B cell (primary cell): ENCODE measurements around the gene TNFAIP2. TPM values are rescaled to one million over a fixed set of nuclear protein-coding genes. Genes with fewer than 3 reads are reported as not detected.

Experiments
- ATAC-seq: fragments of 200-7000 bp; cut with Tn5 transposase; one replicate; pipeline ENCODE4 v1.10.0; 2021; ENCODE audit warnings: low read depth, mild to moderate bottlenecking, moderate number of reproducible peaks, moderate library complexity
- CTCF ChIA-PET: fragments of 350-600 bp; sonication (Branson Sonifier 250); formaldehyde crosslinking; loops from one replicate; lab custom pipeline; 2021; ENCODE audit warnings: antibody characterized with exemption, inconsistent platforms; lab: Charles Lee
- POLR2A ChIA-PET: fragments of 350-600 bp; sonication (Branson Sonifier 250); formaldehyde crosslinking; loops from one replicate; lab custom pipeline; 2021; ENCODE audit warnings: antibody characterized with exemption; lab: Charles Lee
- DNase-seq: peaks from one replicate; pipeline ENCODE4 v3.0.0; 2013
- H2AFZ ChIP-seq: 2 replicates; pipeline ENCODE4 v1.6.1; 2012; ENCODE audit warnings: mild to moderate bottlenecking, low read depth, low read length; ENCODE audit not compliant: insufficient read depth, poor library complexity, severe bottlenecking
- H3K27ac ChIP-seq, 2 donors: 1 replicate in 1 of 2; 2 replicates in 1 of 2; pipeline ENCODE4 v1.5.1; 2012 to 2013; ENCODE audit warnings: low read length in 2 of 2, mild to moderate bottlenecking in 2 of 2, moderate library complexity in 1 of 2
- H3K27me3 ChIP-seq, 4 experiments: fragments of 200-600 bp in 1 of 4; sonication (generic) in 1 of 4; replicated peaks in 1 of 4; 1 replicate in 2 of 4; 2 replicates in 2 of 4; pipeline versions ENCODE4 v1.6.1 to v1.7.0; 2013 to 2016; ENCODE audit warnings: low read length in 3 of 4, mild to moderate bottlenecking in 2 of 4, mixed read lengths in 1 of 4, moderate library complexity in 1 of 4; ENCODE audit not compliant: insufficient read depth in 4 of 4, control insufficient read depth in 3 of 4; ENCODE audit errors: control extremely low read depth in 1 of 4
- H3K36me3 ChIP-seq, 2 experiments: replicated peaks in 1 of 2; 1 replicate in 1 of 2; 2 replicates in 1 of 2; pipeline versions ENCODE4 v1.6.1 to v1.7.1; 2013; ENCODE audit warnings: low read length in 1 of 2; ENCODE audit not compliant: insufficient read depth in 2 of 2, control insufficient read depth in 1 of 2; ENCODE audit errors: control extremely low read depth in 1 of 2, extremely low read depth in 1 of 2
- H3K4me1 ChIP-seq, 2 donors: fragments of 200-600 bp in 1 of 2; sonication (generic) in 1 of 2; 1 replicate in 1 of 2; 2 replicates in 1 of 2; pipeline versions ENCODE4 v1.5.1 to v1.6.1; 2013 to 2017; ENCODE audit warnings: low read length in 2 of 2; ENCODE audit not compliant: control insufficient read depth in 2 of 2, insufficient read depth in 2 of 2
- H3K4me2 ChIP-seq: replicated peaks from 2 replicates; pipeline ENCODE3; 2012; ENCODE audit warnings: mild to moderate bottlenecking, low read depth, low read length; ENCODE audit not compliant: poor library complexity, severe bottlenecking
- H3K4me3 ChIP-seq, 5 experiments: fragments of 200-600 bp in 1 of 5; sonication (generic) in 1 of 5; 1 replicate in 3 of 5; 2 replicates in 2 of 5; pipeline versions ENCODE4 v1.5.1 to v1.7.0; 2011 to 2016; ENCODE audit warnings: low read length in 4 of 5, mild to moderate bottlenecking in 4 of 5, low read depth in 2 of 5, control low read depth in 1 of 5, moderate library complexity in 1 of 5; ENCODE audit not compliant: insufficient read depth in 1 of 5; ENCODE audit errors: control extremely low read depth in 1 of 5, extremely low read depth in 1 of 5
- H3K79me2 ChIP-seq: fragments of 200-600 bp; sonication (generic); one replicate; pipeline ENCODE4 v1.6.0; 2016; ENCODE audit warnings: low read length; ENCODE audit not compliant: control insufficient read depth, insufficient read depth
- H3K9ac ChIP-seq: fragments of 200-600 bp; sonication (generic); 2 replicates; pipeline ENCODE4 v1.6.1; 2017; ENCODE audit warnings: mild to moderate bottlenecking, low read length, moderate library complexity
- H3K9me3 ChIP-seq, 3 donors: one replicate each; pipeline versions ENCODE4 v1.6.1 to v1.7.1; 2013; ENCODE audit warnings: low read length in 2 of 3; ENCODE audit not compliant: control insufficient read depth in 2 of 3, insufficient read depth in 1 of 3; ENCODE audit errors: control extremely low read depth in 1 of 3
- H4K20me1 ChIP-seq: 2 replicates; pipeline ENCODE4 v1.6.0; 2012; ENCODE audit warnings: mild to moderate bottlenecking, low read length; ENCODE audit not compliant: insufficient read depth, control insufficient read depth, poor library complexity, severe bottlenecking
- H3K27ac Mint-ChIP-seq: one replicate; pipeline ENCODE4 v1.8.0; 2021; ENCODE audit warnings: mixed read lengths
- H3K27me3 Mint-ChIP-seq: one replicate; pipeline ENCODE4 v1.8.0; 2021; ENCODE audit warnings: mixed read lengths
- H3K4me1 Mint-ChIP-seq: one replicate; pipeline ENCODE4 v1.8.0; 2021; ENCODE audit warnings: mixed read lengths
- H3K4me3 Mint-ChIP-seq: one replicate; pipeline ENCODE4 v1.8.0; 2021; ENCODE audit warnings: mixed read lengths
- H3K9me3 Mint-ChIP-seq: one replicate; pipeline ENCODE4 v1.8.0; 2022; ENCODE audit warnings: mixed read lengths; ENCODE audit not compliant: insufficient read depth
- CTCF ChIP-seq: fragments of 200-600 bp; IDR thresholded peaks from one replicate; pipeline ENCODE4 v1.8.0; 2022; ENCODE audit warnings: antibody characterized with exemption, mild to moderate bottlenecking
- EZH2 ChIP-seq: IDR thresholded peaks from 2 replicates; pipeline ENCODE4 v1.6.1; 2012; ENCODE audit warnings: borderline replicate concordance, low read depth, mild to moderate bottlenecking, moderate library complexity, low read length; ENCODE audit not compliant: insufficient read depth, poor library complexity, severe bottlenecking
- WGBS: methylation state at CpG from one replicate; pipeline ENCODE4 v1.1.5; 2013; ENCODE audit warnings: missing lambda C conversion rate; ENCODE audit not compliant: insufficient coverage; 5-methylcytosine and 5-hydroxymethylcytosine counted together
- intact Hi-C: fragments of 100-400 bp; cut with micrococcal nuclease; formaldehyde crosslinking; loops from one replicate; pipeline ENCODE4 v1.10.0; 2022
- polyA plus RNA-seq: library from polyadenylated mRNA; depleted of rRNA; stranded (reverse); fragments of >200 nt; gene quantifications from 2 replicates; pipeline ENCODE4 v1.2.3, GENCODE V29; 2012
- total RNA-seq, 2 donors: library from RNA; stranded (reverse); fragments of 120-200 nt in 1 of 2; gene quantifications; 1 replicate in 1 of 2; 2 replicates in 1 of 2; pipeline versions ENCODE4 v1.2.3 to v1.2.4, GENCODE V29; 2013 to 2022

The TNFAIP2 gene
- total and polyA plus RNA-seq, 2 donors (not counting 1 experiment from before 2014, with no cell fraction given) = 1.5 to 9.0 TPM

DNA sequence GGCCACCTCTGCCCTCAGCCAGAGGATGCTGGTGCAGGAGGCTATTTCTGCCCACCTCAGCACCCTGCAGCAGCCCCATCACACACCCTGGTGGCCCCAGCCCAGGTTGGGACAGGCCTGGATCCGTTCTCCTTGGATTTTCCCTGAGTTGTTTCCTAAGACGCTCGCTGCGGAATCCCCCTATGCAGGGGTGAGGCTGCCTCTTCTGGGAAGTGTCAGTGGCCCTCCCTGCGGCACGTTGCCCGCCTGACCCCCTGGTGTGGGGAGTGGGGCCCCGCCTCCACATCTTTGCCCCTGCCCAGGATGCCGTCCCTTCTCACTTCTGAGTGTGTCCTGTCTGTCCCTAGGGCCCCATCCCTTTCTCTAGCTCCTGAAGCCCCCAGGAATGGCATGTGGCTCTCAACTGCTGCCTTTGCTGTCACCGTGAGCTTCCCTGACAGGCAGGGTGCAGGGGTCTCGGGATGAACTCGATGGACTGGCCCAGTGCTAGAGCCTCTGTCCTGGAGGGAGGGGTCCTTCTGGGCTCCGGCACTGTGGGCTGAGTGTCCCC, 29.3 kb upstream of the TNFAIP2 start:
- peaks cover 0 to 18% (median 1%) of the 10 kb centered on the region in 4 experiments for H3K27me3 ChIP-seq
- H2AFZ ChIP-seq = no peak overlapping the region
- peaks cover 4% of the 10 kb centered on the region for H3K27me3 Mint-ChIP-seq
- no peaks in the 10 kb centered on the region for H3K36me3 ChIP-seq
- H3K9me3 Mint-ChIP-seq = no peaks in the 10 kb centered on the region
- no peaks in the 10 kb centered on the region for H3K9me3 ChIP-seq
- H3K4me1 Mint-ChIP-seq = peaks cover 2% of the 10 kb centered on the region
- no peak overlapping the region for H3K4me3 ChIP-seq
- H4K20me1 ChIP-seq = no peaks in the 10 kb centered on the region
- no peak for TF ChIP-seq EZH2
- no peak for TF ChIP-seq CTCF
- no peak overlapping the region for H3K4me2 ChIP-seq
- H3K4me3 Mint-ChIP-seq = no peak overlapping the region
- no peak overlapping the region for H3K27ac ChIP-seq
- 93% methylated on average over 9 of the region's 13 CpGs for WGBS
- peaks cover 10 to 15% of the 10 kb centered on the region in 2 donors for H3K4me1 ChIP-seq
- ATAC-seq = no peak
- H3K27ac Mint-ChIP-seq = no peak overlapping the region
- DNase-seq = no peak
- intact Hi-C loops = loop anchor here (5.0 kb wide), 1 partner anchor 502 kb away; the partner anchor contains the start of gene RCOR1
- H3K79me2 ChIP-seq = no peaks in the 10 kb centered on the region
- POLR2A ChIA-PET = no interaction called here
- no peak overlapping the region for H3K9ac ChIP-seq
- CTCF ChIA-PET = interaction anchor here (3.5 kb wide), 1 partner anchor 11 kb away, joined by 40 read pairs; no protein-coding TSS in a partner anchor

GRCh38 chr14:103094406-103095209, 28.7 kb upstream of the TNFAIP2 start, which contains the start of gene EXOC3L4:
TSS of gene EXOC3L4 (plus strand) at chr14:103094725. CDS start at chr14:103100220, 5,495 bp downstream.
- Histone ChIP-seq H3K79me2 (no peaks in the 10 kb centered on the region), H3K4me2 (no peak within 1 kb of the TSS), H3K9ac (no peak within 1 kb of the TSS), H3K4me3 (no peak within 1 kb of the TSS), H3K27me3 (peaks cover 0 to 18% (median 1%) of the 10 kb centered on the region in 4 experiments), H2AFZ (no peak within 1 kb of the TSS), H4K20me1 (no peaks in the 10 kb centered on the region), H3K27ac (no peak within 1 kb of the TSS), H3K9me3 (no peaks in the 10 kb centered on the region), H3K4me1 (peaks cover 10 to 15% of the 10 kb centered on the region in 2 donors), H3K36me3 (no peaks in the 10 kb centered on the region)
- DNase-seq (no peak), ATAC-seq (no peak)
- peaks cover 4% of the 10 kb centered on the region for H3K27me3 Mint-ChIP-seq
- intact Hi-C loops = loop anchor here (5.0 kb wide), 1 partner anchor 502 kb away; the partner anchor contains the start of gene RCOR1
- H3K27ac Mint-ChIP-seq = no peak within 1 kb of the TSS
- TF ChIP-seq EZH2 (no peak), CTCF (no peak)
- H3K9me3 Mint-ChIP-seq = no peaks in the 10 kb centered on the region
- ChIA-PET POLR2A (no interaction called here), CTCF (interaction anchor here (3.5 kb wide), 1 partner anchor 10 kb away, joined by 40 read pairs; no protein-coding TSS in a partner anchor)
- WGBS = 73% methylated on average over 22 of the region's 23 CpGs
- no peak within 1 kb of the TSS for H3K4me3 Mint-ChIP-seq
- H3K4me1 Mint-ChIP-seq = peaks cover 2% of the 10 kb centered on the region
